ENCODE results near the gene INKA2. TPM values are rescaled to one million over a fixed set of nuclear protein-coding genes. Genes with fewer than 3 reads are reported as not detected.

The INKA2 gene
- total RNA-seq, 1 experiment from 2014 or later = 12.3 TPM

DNA sequence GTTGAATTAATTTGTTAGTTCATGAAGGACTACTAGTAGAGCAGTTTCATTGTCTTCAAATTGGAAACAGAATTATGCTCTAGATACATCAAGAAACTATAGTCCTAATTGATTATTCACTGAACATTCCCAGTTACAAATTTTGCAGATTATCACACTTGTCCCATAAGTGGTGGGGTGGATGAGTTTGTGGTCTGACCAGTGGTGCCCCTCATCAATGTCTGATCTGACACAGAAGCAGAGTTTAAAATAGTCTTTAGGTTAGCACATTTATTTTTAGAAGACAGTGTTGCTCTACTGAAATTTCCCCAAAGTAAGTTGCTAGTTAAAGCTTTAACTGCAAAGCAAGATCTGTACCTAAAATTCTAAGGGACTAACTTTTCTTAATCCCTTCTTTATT lies 42.9 kb downstream of the INKA2 start:
- no peaks in the 10 kb centered on the region for H3K9me3 Mint-ChIP-seq
- H3K36me3 Mint-ChIP-seq (ENCODE audit: insufficient read depth in 1 of 3, low read depth in 3 of 3) = peaks cover 12 to 37% (median 31%) of the 10 kb centered on the region in 3 experiments; a peak in 5 of 7 replicates
- no peaks in the 10 kb centered on the region for H4K20me1 ChIP-seq (ENCODE audit: control insufficient read depth, insufficient read depth, insufficient read length)
- H3K4ac ChIP-seq (ENCODE audit: low read depth, low read length) = no peak overlapping the region
- H2AK5ac ChIP-seq (ENCODE audit: insufficient read length, low read length) = no peak overlapping the region
- H3K23ac ChIP-seq (ENCODE audit: insufficient read length, low read depth, low read length) = no peak overlapping the region
- no peaks in the 10 kb centered on the region for H3K23me2 ChIP-seq (ENCODE audit: insufficient read length, low read depth, low read length, poor library complexity, severe bottlenecking)
- no peaks in the 10 kb centered on the region for H3K4me1 ChIP-seq (ENCODE audit: insufficient read depth, low read length)
- H2BK20ac ChIP-seq (ENCODE audit: low read depth, low read length, poor library complexity, severe bottlenecking) = no peak overlapping the region
- H3K56ac ChIP-seq (ENCODE audit: insufficient read length, low read depth, low read length) = no peak overlapping the region
- H2BK12ac ChIP-seq (ENCODE audit: insufficient read length, low read depth, low read length) = no peak overlapping the region
- no peak overlapping the region for H3K14ac ChIP-seq (ENCODE audit: insufficient read depth, low read length)
- H2BK5ac ChIP-seq (ENCODE audit: insufficient read length, low read length) = no peak overlapping the region
- no peaks in the 10 kb centered on the region for H3K27me3 ChIP-seq (ENCODE audit: insufficient read depth, low read length)
- H4K8ac ChIP-seq (replicated peaks; ENCODE audit: insufficient read length, low read depth, low read length) = no peak overlapping the region
- no peak overlapping the region for H3K18ac ChIP-seq (ENCODE audit: insufficient read length, low read depth, low read length)
- no peak overlapping the region for H3K27ac Mint-ChIP-seq
- H4K91ac ChIP-seq (ENCODE audit: insufficient read length, low read depth, low read length) = no peak overlapping the region
- H3T11ph ChIP-seq (ENCODE audit: low read length) = no peak overlapping the region
- no peak overlapping the region for H2AFZ ChIP-seq (ENCODE audit: low read length)
- H3K4me1 Mint-ChIP-seq = no peaks in the 10 kb centered on the region
- H3K79me2 ChIP-seq (ENCODE audit: insufficient read depth, low read length) = no peaks in the 10 kb centered on the region
- no peak overlapping the region for H3K4me3 Mint-ChIP-seq
- H2BK15ac ChIP-seq (ENCODE audit: low read depth, low read length) = no peak overlapping the region
- H3K27me3 Mint-ChIP-seq (ENCODE audit: low read depth) = no peaks in the 10 kb centered on the region
- no peaks in the 10 kb centered on the region for H3K79me1 ChIP-seq (ENCODE audit: insufficient read depth, low read depth, low read length, poor library complexity, severe bottlenecking)
- no peak overlapping the region for H3K4me2 ChIP-seq (ENCODE audit: insufficient read depth, insufficient read length, low read length)
- no peak for TF ChIP-seq CTCF (conservative IDR thresholded peaks at IDR 0.05)
- H4K5ac ChIP-seq (ENCODE audit: insufficient read length, low read depth, low read length) = no peak overlapping the region
- DNase-seq = no peak
- H3K9ac ChIP-seq (ENCODE audit: extremely low read depth, insufficient read length, low read length) = no peak overlapping the region
- H3K9me3 ChIP-seq (ENCODE audit: control insufficient read depth, low read depth, low read length) = no peaks in the 10 kb centered on the region
- no peak overlapping the region for H2BK120ac ChIP-seq (ENCODE audit: low read depth, low read length, poor library complexity, severe bottlenecking)
- H3K27ac ChIP-seq (ENCODE audit: insufficient read length, low read depth, low read length) = no peak overlapping the region
